Stomach smooth muscle (tissue), 2 donors: ENCODE measurements around the gene BAIAP2L1.

ENCODE experiments used
- H3K27ac ChIP-seq: one replicate; pipeline ENCODE4 v1.7.0; 2013; ENCODE audit warnings: mild to moderate bottlenecking, low read length, inconsistent platforms
- H3K27me3 ChIP-seq, 2 donors: one replicate each; pipeline ENCODE4 v1.7.0; 2013; ENCODE audit warnings: low read length in 2 of 2; ENCODE audit not compliant: insufficient read depth in 2 of 2, control insufficient read depth in 1 of 2
- H3K36me3 ChIP-seq, 2 donors: one replicate each; pipeline ENCODE4 v1.7.0; 2013; ENCODE audit warnings: low read length in 2 of 2; ENCODE audit not compliant: control insufficient read depth in 2 of 2, insufficient read depth in 2 of 2
- H3K4me1 ChIP-seq: one replicate; pipeline ENCODE4 v1.7.0; 2013; ENCODE audit warnings: low read length; ENCODE audit not compliant: control insufficient read depth, insufficient read depth
- H3K4me3 ChIP-seq, 2 donors: one replicate each; pipeline ENCODE4 v1.7.0; 2013; ENCODE audit warnings: low read length in 2 of 2
- H3K9ac ChIP-seq, 2 donors: one replicate each; pipeline ENCODE4 v1.7.0; 2013; ENCODE audit warnings: low read length in 2 of 2, mild to moderate bottlenecking in 1 of 2
- H3K9me3 ChIP-seq, 2 donors: one replicate each; pipeline ENCODE4 v1.7.0; 2013; ENCODE audit warnings: low read length in 2 of 2; ENCODE audit not compliant: control insufficient read depth in 2 of 2
- donor health status: healthy.
- donor health status: Pancreatic carcinoma.

The BAIAP2L1 gene

GRCh38 chr7:98251231-98251600, 149.7 kb downstream of the BAIAP2L1 start:
- no peaks in the 10 kb centered on the region for H3K9me3 ChIP-seq
- peak overlapping the region; percentile 67 for H3K27ac ChIP-seq
- H3K4me1 ChIP-seq, result peaks cover 23% of the 10 kb centered on the region
- no peaks in the 10 kb centered on the region for H3K27me3 ChIP-seq
- H3K36me3 ChIP-seq, result peaks cover 0 to under 1% of the 10 kb centered on the region in 2 donors
- peak overlapping the region; percentile 89 to 97 for H3K4me3 ChIP-seq
- H3K9ac ChIP-seq, result peak overlapping the region; percentile 77 to 83

GRCh38 chr7:98250789-98251188, 150.1 kb downstream of the BAIAP2L1 start:
- peaks cover 0 to 1% of the 10 kb centered on the region in 2 donors for H3K36me3 ChIP-seq
- H3K9ac ChIP-seq, result no peak overlapping the region
- no peaks in the 10 kb centered on the region for H3K9me3 ChIP-seq
- no peaks in the 10 kb centered on the region for H3K27me3 ChIP-seq
- peak overlapping the region; percentile 89 to 97 for H3K4me3 ChIP-seq
- no peak overlapping the region for H3K27ac ChIP-seq
- peaks cover 23% of the 10 kb centered on the region for H3K4me1 ChIP-seq

GRCh38 chr7:98249106-98249505, 151.8 kb downstream of the BAIAP2L1 start:
- H3K9me3 ChIP-seq, result no peaks in the 10 kb centered on the region
- no peaks in the 10 kb centered on the region for H3K27me3 ChIP-seq
- H3K27ac ChIP-seq, result no peak overlapping the region
- peaks cover 23% of the 10 kb centered on the region for H3K4me1 ChIP-seq
- no peak overlapping the region for H3K4me3 ChIP-seq
- H3K9ac ChIP-seq, result no peak overlapping the region
- H3K36me3 ChIP-seq, result peaks cover 2 to 5% of the 10 kb centered on the region in 2 donors

- no peak overlapping the region for H3K9ac ChIP-seq
- H3K27ac ChIP-seq, result no peak overlapping the region
- peaks cover 22% of the 10 kb centered on the region for H3K4me1 ChIP-seq
- H3K4me3 ChIP-seq, result no peak overlapping the region
- H3K27me3 ChIP-seq, result no peaks in the 10 kb centered on the region
- peaks cover 2 to 5% of the 10 kb centered on the region in 2 donors for H3K36me3 ChIP-seq
- no peaks in the 10 kb centered on the region for H3K9me3 ChIP-seq
Observed at GRCh38 chr7:98248156-98248555, 152.7 kb downstream of the BAIAP2L1 start.

GRCh38 chr7:98244871-98245270, 156.0 kb downstream of the BAIAP2L1 start:
- Histone ChIP-seq H3K4me3 (no peak overlapping the region), H3K27me3 (no peaks in the 10 kb centered on the region), H3K9ac (no peak overlapping the region), H3K27ac (no peak overlapping the region), H3K36me3 (peaks cover 5% of the 10 kb centered on the region in 2 donors), H3K4me1 (peaks cover 3% of the 10 kb centered on the region), H3K9me3 (no peaks in the 10 kb centered on the region)

GRCh38 chr7:98242934-98243333, 158.0 kb downstream of the BAIAP2L1 start:
- Histone ChIP-seq H3K9me3 (no peaks in the 10 kb centered on the region), H3K36me3 (peaks cover 11% of the 10 kb centered on the region in 2 donors), H3K27me3 (no peaks in the 10 kb centered on the region), H3K4me1 (peaks cover under 1% of the 10 kb centered on the region), H3K4me3 (no peak overlapping the region), H3K27ac (no peak overlapping the region), H3K9ac (no peak overlapping the region)

- H3K36me3 ChIP-seq, result peaks cover 11 to 12% of the 10 kb centered on the region in 2 donors
Observed at GRCh38 chr7:98242342-98242741, 158.5 kb downstream of the BAIAP2L1 start.

GRCh38 chr7:98241674-98242241, 159.1 kb downstream of the BAIAP2L1 start:
- no peaks in the 10 kb centered on the region for H3K9me3 ChIP-seq
- H3K4me1 ChIP-seq, result no peaks in the 10 kb centered on the region
- H3K9ac ChIP-seq, result no peak overlapping the region
- peaks cover 11 to 12% of the 10 kb centered on the region in 2 donors for H3K36me3 ChIP-seq
- H3K27ac ChIP-seq, result no peak overlapping the region
- H3K4me3 ChIP-seq, result no peak overlapping the region
- no peaks in the 10 kb centered on the region for H3K27me3 ChIP-seq

More at GRCh38 chr7:98242342-98242741, 158.5 kb downstream of the BAIAP2L1 start:
- Histone ChIP-seq H3K9me3 (no peaks in the 10 kb centered on the region), H3K9ac (no peak overlapping the region), H3K27ac (no peak overlapping the region), H3K4me3 (no peak overlapping the region), H3K4me1 (no peaks in the 10 kb centered on the region), H3K27me3 (no peaks in the 10 kb centered on the region)
